Measurements from ENCODE around the gene HOXA4.

The HOXA4 gene

DNA sequence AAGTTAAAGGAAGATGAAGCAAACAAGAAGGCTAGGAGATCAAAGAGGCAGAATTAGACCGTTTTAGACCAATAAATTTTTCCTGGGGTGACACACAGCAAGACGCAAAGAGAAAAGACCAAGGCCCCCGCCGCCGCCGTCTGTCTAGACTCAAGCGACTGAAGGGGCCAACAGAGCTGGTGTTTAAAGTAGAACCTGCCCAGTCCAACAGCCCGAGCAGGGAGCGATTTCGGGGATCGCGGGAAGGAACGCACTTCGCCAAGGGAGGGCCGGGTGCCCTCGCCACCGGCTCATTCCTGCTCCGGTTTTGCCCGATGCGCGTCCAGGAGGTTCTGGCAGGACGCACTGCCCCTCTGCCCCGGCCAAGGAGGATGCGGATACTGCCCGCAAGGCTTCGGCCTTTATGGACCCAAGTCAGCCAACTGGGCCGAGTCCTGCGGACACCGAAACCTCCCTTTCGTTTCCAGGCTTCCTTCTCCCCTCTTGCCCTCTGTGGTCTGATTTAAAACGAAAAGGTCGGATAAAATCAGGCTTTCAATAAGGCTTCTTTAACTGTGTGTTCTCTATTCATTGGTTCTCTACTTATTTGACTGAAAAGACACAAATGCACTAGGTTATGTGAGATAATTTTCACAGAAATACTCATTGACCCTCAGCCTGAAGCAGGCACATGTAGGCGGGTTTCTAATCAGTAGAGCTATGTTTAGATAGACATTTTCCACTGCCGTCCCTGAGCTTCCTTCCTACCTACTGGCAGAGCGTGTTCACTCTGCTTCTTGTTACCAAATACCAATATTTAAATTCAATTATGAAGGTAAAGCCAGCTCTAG is 28.1 kb upstream of the HOXA4 start:
- no peak for DNase-seq (ENCODE audit: low read depth)

DNA sequence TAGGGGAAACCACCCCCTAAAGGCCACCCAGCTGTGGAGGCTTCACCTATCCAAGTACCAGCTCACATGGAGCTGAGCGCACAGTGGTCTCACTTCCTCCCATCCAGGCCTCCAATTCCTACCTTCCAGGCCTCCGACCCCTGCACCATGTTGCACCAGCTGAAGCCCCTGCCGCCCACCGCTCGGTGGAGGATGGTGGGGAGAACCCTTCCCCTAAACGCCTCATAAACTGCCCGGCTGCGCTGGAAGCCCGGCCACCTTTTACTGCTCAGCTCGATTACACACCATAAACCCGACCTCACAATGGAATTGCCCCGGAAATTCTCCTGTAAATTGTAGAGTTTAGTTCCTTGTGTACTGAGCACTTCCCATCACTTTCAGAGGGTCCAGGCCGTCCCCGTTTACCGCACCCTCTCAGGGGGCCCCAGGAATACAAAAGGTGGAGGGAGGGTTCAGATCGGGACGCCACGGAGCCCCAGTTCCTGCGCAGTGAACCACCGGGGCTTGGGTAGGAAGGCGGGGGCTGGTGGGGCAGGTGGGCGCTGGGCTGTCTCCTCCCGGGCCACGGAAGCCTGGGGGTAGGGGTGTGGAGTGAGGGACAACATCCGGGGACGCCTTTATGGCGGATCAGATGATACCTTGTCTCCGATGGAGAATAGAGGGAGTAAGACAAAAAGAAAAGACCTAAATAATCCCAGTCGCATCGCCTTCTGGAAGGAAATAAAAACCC is 27.3 kb upstream of the HOXA4 start:
- no peak for DNase-seq (ENCODE audit: low read depth)

DNA sequence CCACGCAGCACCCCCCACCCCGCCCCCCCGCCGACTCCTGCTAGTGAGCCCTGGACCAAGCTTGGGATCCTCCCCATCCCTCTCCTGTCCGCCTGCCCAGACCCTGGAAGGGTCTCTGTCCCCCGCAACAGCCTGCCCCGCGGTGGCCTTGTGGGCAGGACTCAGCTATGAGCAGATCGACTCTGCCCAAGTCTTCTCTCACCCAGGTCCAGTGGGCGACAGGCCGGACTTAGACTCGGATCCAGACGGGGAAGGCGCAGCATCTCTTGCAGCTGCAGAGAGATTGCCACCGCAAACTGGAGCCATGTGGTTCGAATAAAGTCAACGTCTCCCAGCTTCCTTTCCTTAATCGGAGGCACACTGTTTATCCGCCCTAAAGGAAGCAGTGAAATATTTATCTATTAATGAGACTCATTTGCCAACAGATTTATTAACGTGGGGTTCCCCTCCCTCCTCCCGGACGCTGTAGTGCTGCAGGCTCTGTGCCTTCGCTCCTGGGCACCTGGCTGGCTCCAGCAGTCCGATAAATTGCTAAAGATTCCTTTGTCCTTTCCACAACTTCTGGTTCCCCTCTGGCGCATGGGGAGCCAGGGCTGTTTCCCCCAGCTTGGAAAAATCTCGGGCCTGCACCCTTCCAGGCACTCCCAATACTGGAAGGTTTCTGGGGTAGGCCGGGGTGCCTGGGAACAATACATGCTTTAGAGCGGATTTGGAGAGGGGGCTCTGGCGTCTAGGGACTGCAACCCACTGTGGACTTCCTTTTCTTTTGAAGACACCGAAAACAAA is 26.6 kb upstream of the HOXA4 start:
- no peak for DNase-seq (ENCODE audit: low read depth)

DNA sequence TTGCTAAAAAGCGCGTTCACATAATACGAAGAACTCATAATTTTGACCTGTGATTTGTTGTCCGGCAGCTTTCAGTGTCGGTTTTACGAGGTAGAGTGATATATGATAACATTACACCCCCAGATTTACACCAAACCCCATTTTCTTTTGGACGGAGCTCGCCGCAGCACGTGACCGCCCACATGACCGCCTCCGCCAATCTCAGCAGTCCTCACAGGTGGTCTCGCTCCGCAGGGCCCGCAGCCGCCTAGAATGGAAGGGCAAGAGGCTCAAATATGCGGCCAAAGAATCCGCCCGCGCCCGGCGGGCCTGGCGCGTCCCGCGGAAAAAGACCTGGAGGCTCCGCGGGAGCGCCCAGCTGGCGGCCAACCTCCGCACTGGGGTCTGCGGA is 25.9 kb upstream of the HOXA4 start, which contains the start of gene HOXA7:
Gene HOXA7 (minus strand): TSS at position 168 of the 391 bp plus-strand sequence. CDS start 130 bp downstream, at position 38.
- no peak for DNase-seq (ENCODE audit: low read depth)

DNA sequence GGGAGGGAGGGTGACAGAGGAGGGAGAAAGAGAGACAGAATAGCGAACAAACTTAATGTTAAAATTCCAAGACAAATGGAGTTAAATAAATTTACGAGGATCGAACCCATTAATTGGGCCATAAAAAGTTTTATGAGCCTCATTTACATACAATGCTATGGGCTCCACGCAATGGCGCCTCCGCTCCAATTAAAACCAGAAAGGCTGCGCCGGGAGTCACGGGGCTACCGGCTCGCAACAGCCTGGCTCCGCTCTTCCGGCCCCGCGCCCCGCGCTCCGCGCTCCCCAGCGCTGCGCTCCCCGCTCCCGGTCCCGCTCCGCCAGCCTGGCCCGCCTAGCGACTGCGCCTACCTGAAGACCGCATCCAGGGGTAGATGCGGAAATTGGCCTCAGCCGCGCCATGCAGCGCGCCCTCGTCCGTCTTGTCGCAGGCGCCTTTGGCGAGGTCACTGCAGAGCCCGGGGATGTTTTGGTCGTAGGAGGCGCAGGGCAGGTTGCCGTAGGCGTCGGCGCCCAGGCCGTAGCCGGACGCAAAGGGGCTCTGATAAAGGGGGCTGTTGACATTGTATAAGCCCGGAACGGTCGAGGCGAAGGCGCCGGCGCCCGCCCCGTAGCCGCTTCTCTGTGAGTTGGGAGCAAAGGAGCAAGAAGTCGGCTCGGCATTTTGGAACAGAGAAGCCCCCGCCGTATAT is 25.4 kb upstream of the HOXA4 start:
- no peak for DNase-seq (ENCODE audit: low read depth)

DNA sequence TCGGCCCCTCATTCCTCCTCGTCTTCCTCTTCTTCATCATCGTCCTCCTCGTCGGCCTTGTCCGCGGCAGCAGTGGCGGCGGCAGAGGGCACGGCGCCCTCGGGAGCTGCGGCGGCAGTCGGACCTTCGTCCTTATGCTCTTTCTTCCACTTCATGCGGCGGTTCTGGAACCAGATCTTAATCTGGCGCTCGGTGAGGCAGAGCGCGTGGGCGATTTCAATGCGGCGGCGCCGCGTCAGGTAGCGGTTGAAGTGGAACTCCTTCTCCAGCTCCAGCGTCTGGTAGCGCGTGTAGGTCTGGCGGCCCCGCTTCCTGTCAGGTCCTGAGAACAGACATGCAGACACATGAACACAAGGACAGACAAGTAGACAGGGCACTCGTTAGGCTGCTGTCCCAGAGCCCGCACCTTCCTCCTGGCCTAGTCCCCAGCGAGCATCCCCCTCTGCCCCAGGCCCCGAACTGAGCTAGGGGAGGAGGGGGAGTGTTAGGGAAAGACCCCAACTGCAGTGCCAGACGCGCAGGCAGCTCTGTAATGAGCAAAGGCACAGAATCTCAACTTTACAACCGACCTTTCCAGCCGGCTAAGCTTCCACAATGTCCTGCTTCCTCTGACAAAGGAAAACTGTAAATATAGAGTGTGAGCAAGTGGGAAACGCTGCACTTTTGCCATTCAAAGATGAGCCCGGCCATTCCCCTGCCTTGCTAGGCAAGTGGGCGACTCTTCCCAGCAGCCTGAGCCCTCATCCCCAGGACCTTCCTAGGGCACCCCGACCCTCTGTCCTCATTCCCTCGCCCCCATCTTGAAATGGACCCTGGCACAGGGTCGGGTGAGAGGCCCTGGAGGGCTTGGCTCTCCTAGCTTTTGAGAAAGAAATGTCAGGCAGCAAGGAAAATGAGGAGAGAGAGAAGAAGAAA is 24.6 kb upstream of the HOXA4 start:
- DNase-seq (ENCODE audit: low read depth), result no peak

DNA sequence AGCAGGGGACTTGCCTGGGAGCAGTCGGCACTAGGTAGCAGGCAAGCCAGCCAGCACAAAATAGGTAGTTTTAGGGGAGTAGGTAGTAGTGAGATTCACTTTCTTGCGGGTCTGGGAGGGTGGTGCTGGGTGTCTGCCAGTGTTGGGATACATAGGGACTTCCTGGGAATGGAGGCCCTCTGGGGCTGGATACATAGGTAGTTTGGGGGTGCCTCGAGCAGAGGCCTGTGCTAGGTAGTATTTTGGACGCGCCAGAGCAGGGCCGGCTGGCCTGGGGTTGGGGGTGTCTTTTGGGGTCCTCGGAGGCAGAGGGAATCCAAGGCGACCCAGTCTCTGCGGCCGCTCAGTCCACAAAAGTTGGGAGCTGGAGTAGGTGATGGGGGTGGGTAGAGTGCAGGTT is 23.8 kb upstream of the HOXA4 start:
- no peak for DNase-seq (ENCODE audit: low read depth)

DNA sequence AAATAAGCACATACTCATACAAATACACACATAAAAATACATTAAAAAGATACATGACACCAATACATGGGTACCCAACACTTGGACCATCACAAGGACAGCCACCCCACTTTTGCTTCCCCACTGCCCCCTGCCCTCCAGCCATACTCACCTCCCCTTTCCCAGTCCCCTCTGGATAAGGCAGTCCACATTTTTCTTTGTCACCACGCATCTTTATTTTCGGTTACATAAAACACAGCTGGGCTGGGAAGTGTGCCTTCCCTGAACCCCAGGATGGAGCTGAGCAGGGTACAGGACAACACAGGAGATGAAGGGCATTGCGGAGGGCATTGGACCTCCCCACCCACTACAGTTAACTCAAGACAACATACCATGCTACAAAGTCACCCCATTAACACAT is 23.0 kb upstream of the HOXA4 start:
- no peak for DNase-seq (ENCODE audit: low read depth)

DNA sequence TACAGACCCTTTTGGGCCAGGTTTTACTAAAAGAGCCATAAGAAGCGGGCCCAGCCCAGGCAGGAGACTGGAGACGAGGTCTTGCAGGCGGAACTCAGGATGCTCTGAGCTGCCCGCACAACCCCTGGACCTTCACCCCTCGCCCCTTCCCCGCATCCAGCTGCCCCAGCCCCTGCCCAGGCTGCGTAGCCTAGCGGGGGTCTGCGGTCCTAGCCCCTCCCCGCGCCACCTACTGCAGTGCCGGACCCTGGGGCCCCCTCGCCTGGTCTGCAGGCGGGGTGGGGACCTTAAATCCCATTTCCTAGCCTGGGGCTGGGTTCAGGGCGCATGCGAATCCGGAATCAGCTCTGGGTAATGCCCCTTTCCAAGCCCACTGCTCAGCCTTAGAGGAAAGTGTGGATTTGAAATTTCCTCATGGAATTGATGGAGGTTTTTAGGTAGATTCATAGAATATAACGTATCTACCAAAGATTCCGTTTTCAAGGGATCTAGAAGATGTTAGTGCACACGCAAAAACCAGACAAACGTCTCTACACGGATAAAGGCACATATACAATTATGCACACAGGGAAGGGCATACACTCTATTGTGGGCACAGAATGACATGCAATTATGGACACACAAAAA is 22.4 kb upstream of the HOXA4 start:
- no peak for DNase-seq (ENCODE audit: low read depth)

DNA sequence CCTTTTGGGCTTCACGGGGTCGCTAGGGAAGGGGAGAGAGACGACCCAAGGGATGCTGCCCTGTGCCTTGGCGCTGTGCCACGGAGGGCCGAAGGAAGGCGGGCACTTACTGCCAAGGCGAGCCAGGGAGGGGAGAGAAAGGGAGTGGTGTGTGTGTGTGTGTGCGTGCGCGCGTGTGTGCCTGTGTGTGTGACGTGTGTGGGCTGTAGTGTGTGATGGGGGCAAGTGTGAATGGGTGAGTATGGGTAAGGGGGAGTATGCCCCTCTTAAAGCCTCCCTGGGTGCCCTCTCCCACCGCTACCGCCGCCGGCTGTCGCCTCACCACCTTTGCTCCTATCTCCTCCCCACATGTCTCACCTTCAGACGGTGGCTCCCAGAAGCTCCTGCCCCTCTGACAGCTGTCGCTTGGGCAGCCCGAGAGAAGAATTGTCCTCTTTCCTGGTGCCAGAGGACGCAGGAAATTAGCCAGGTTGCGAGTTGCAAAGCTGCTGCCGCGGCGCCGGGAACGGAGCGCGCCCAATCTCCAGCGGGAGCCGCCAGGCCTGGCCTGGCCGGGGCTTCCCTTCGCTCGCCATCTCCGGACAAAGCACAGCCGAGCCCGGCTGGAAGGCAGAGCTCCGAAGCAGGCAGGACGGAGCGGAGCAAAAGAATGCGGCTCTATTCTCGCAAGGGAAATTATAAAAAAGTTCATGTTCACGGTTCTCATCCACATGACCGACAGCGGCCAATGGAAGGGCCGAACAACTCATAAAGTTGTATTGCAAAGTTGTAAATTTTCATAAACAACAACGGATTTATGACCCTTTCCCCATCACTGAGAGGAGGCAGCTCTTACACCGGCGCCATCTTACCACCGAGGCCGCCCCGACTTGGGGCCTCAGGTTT is 21.6 kb upstream of the HOXA4 start, which contains the start of gene HOXA3:
Gene HOXA3 (minus strand): TSS at position 653 of the 885 bp plus-strand sequence. CDS start 41,943 bp downstream, outside the sequence.
- DNase-seq (ENCODE audit: low read depth), result no peak

DNA sequence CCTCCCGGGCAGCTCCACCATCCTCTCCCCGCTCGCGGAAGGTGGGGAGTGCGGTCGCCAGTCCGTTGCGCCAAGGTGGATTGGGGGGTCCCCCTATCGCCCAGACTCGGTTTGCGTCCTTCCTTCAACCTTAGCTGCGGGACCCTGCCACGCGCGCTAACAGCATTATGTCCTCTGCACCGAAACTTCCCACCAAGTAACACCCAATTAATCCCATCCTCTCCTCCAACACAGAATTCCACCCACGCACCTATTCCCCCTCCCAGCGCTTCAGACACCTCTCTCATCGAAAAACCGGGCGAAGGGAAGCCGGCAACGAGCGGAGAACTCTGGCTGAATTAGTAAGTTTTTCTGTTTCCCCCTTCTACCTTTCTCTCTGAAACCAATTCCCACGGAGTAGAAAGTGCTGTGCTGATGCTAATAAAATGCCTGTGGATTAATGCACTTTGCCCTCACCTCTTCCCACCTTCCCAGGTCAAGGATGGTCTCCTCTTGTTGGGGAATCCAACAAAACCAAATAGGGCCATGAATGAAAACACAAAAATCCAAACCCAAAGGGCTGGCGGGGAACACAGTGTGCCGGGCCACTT is 20.9 kb upstream of the HOXA4 start:
- DNase-seq (ENCODE audit: low read depth), result no peak

DNA sequence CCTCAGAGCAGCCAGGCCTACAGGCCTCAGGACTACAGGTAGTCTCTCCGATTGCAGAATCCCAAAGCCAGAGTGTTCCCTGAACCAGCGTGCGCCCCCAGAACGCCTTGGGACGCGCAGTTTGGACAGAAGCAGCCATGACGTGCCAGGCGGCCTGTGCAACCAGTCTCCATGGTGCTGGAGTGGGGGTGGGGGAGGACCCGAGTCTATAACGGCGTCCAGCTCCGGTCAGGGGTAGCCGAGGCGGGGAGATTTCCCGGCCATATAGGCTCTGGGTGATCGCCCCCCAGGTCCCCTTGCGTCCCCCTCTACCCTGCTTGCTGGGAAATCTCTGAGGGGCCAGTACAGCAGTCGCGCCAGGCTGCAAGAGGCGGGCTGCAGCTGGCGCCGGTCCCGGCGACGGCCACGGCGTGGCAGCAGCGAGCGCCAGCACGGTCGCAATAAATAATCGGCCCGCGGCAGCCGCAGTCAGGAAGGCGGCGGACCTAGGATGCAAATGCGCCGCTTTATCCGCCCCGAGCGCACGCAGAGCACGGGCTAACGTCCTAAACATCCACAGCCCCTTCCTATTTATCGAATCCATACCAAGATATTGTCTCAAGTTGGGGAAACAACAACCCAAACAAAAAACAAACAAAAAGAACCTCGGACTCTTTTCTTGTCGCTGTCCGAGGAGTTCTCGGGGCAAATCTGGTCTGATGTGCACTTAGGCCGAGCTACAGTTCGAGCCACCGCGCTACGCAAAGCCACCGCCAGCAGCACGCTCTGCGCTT is 20.2 kb upstream of the HOXA4 start:
- DNase-seq (ENCODE audit: low read depth), result peak; percentile 53

DNA sequence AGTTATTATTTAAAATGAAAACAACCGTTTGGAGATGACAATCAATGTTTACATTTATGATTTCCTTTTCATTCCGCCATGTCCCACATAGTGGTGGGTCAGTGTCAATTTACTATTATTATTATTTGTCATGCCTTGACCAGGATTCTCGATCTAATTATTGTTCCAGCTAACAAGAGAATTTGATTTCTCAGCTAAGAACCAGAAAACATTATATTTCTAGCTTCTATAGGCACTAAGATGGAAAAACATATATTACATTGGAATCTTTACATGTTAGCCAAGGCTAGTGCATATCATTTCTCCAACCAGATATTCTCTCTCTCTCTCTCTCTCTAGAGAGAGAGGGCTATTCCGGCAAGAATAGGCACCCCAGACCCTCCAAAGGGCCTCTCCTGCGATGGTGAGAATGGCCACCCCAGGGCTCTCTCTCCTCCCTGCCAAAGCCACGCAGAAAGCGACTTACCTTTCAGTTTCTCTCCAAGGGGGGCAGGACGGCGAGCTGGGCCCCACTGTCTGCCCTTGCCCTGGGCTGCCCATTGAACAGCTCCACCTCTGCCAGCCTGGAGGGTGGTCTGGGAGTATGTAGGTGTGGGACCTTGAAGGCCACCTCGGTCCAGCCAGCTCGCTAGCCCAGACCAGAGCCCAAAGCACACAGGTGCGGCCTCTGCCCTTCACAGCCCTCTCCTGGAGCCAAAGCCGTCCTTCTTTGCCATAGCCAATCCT is 19.4 kb upstream of the HOXA4 start:
- no peak for DNase-seq (ENCODE audit: low read depth)

DNA sequence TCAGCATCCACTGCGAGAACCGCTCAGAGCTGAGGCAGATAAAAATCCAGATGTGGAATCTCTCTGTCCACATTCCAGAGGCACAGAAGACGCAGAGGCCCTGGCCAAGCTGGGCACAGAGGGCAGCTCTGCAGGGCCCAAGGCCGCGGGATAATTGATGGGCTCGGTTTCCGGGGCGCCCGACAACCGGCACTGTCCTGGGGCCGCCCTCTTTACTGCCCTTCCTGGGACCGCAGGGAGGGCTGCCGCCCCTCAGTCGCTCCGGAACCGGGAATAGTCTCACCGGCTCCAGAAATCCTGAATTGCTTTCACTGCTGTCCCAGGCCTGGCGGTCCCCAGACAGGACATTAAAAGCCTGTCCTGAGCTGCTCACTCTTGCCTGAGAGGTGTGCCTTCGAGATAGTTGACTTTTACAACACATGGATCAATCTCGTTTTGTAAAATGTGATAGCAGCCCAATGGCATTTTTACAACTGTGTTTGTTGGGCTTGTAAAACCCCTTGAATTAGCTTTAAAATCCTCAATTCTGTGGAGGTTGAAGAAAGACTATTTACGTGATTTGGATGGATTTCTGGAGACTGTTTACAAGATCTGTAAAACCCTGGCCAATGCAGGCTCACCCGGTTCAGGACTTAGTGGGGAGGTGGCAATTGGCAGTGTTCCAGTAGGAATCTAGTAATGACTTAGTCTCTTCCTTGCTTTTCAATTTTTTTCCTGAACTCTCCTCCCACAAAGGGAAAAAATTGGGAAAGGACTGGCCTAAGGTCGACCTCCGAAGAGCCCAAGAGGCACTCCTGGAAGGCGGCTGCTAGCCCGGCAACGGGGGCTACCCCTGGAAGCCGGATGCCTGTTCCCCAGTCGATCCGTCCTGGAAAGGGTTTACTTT is 18.4 kb upstream of the HOXA4 start:
- DNase-seq (ENCODE audit: low read depth), result no peak

DNA sequence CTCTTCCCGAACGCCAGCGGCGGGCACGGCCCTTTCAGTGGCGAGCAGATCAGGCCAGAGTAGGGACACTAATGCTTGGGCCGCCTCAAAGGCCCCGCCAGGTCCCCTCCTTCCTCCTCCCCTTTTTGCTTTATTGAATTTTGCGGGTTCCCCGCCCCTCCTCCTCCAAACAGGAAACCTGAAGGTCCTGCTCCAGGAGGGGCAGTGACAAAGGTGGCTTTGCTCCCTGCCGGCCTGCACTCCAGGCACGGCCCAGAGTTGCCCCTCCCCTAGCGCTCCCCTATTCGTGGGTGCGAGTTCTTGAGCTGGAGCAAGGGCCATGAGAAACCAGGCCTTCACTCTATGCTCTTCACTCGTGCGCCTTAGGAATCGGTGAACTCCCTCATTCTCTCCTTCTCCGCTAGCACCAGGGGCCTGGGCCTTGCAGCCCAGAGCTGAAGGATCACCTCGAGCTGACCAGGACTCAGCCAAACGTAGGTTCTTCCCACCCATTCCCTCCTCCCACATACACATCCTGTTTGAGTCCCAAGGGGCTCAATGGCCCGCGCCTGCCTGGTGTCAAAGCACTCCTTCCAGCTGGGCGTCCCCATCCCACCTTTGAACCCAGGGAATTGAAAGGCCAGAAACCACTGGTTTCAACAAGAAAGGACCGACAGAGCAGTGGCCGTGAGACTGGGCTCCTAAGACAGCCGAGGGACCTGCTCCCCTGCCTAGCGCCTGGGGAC is 17.6 kb upstream of the HOXA4 start:
- DNase-seq (ENCODE audit: low read depth), result no peak
